ENCODE results near the gene PTEN. TPM values are rescaled to one million over a fixed set of nuclear protein-coding genes. Genes with fewer than 3 reads are reported as not detected.

The PTEN gene
- total and polyA plus RNA-seq, 9 of the 15 experiments (the other 6 are each of a cell fraction or from before 2014, with no cell fraction given): 8.4 to 56.9 (median 22.2) TPM

GRCh38 chr10:87842220-87842641, 21.2 kb upstream of the PTEN start:
- H3K4me1 ChIP-seq (replicated peaks in 1 of 2; ENCODE audit: control insufficient read depth in 2 of 2, insufficient read depth in 2 of 2, low read length in 2 of 2): no peaks in the 10 kb centered on the region
- no peaks in the 10 kb centered on the region for H3K9me3 ChIP-seq (replicated peaks; ENCODE audit: control insufficient read depth, insufficient read depth, low read depth, low read length)
- ATAC-seq (no peak), FAIRE-seq (no peak), DNase-seq (ENCODE audit: extremely low read depth in 1 of 4, low spot score in 3 of 4) (no peak)
- H3K9ac ChIP-seq (ENCODE audit: insufficient read depth in 1 of 2, low read depth in 2 of 2, low read length in 2 of 2): no peak overlapping the region
- no peaks in the 10 kb centered on the region for H3K79me2 ChIP-seq (ENCODE audit: control insufficient read depth, insufficient read depth, low read length)
- no peaks in the 10 kb centered on the region for H3K9me1 ChIP-seq (ENCODE audit: control insufficient read depth, insufficient read depth, low read length)
- WGBS (ENCODE audit: insufficient coverage, low coverage, missing lambda C conversion rate): 18% methylated on average over 1 of the region's 1 CpG
- CTCF ChIA-PET (ENCODE audit: low intra/inter-chr PET ratio): no interaction called here
- POLR2A ChIA-PET: interaction anchor here (0.7 kb wide), 1 partner anchor 401 kb away, joined by 3 read pairs; no protein-coding TSS in a partner anchor
- no peak overlapping the region for H2AFZ ChIP-seq (ENCODE audit: low read depth, low read length)
- H3K4me3 ChIP-seq: no peak overlapping the region
- no TSS peak for BruUV-seq (replicated peaks)
- in situ Hi-C loops (cut with MboI): no loop called here
- intact Hi-C loops (cut with micrococcal nuclease): no loop called here
- TF ChIP-seq ZNF444 (CRISPR knock-in tag; IDR thresholded peaks at IDR 0.05) (no peak), ATF4 (CRISPR knock-in tag; IDR thresholded peaks at IDR 0.05) (no peak), SMAD3 (CRISPR knock-in tag; conservative IDR thresholded peaks at IDR 0.05) (no peak), FOXA3 (CRISPR knock-in tag; conservative IDR thresholded peaks at IDR 0.05 in 1 of 2, IDR thresholded peaks at IDR 0.05 in 1 of 2) (0 out of 4 replicates have a peak, but pooled peaks of 1 of the 2 experiments have one; percentile 42), FOXK2 (conservative IDR thresholded peaks at IDR 0.05 in 1 of 2, IDR thresholded peaks at IDR 0.05 in 1 of 2; ENCODE audit: low read depth in 2 of 2) (no peak)
- no peaks in the 10 kb centered on the region for H3K27me3 ChIP-seq (ENCODE audit: control insufficient read depth in 2 of 2, insufficient read depth in 2 of 2, low read length in 2 of 2)
- H4K20me1 ChIP-seq (replicated peaks; ENCODE audit: control insufficient read depth, insufficient read depth, low read length): no peaks in the 10 kb centered on the region
- no peak overlapping the region for H3K4me2 ChIP-seq (ENCODE audit: insufficient read depth, low read length)
- no peaks in the 10 kb centered on the region for H3K36me3 ChIP-seq (ENCODE audit: control insufficient read depth, insufficient read depth, low read length)
- no peak overlapping the region for H3K27ac ChIP-seq (ENCODE audit: extremely low read depth, low read depth, low read length)

Measured in K562 (cell line).